Stimulated activated CD4-positive, alpha-beta T cell treated with anti-CD3 and anti-CD28 coated beads, Interleukin-1b, Interleukin-23, amount 100 ng/mL, for 24 hours (primary cell): ENCODE measurements around the gene ZNF691.
"Not testable (repeated sequence)": the region's sequence is repeated elsewhere in the genome, so short reads cannot be mapped to it uniquely, and the experiment has no call there.

Experiments used
- DNase-seq, 4 experiments: peaks; one replicate each; pipeline ENCODE4 v3.0.0-alpha.2; 2020; ENCODE audit warnings: low read depth in 4 of 4, low spot score in 1 of 4

The ZNF691 gene

GRCh38 chr1:42846257-42847110 is at the start of gene ZNF691:
Gene ZNF691, plus strand, starts transcription at chr1:42846613. Its CDS starts 3,046 bp downstream, at chr1:42849659.
- DNase-seq = peak; percentile 57 to 84 (median 75)

- DNase-seq = no peak
Observed at GRCh38 chr1:42797414-42797813, 49.0 kb upstream of the ZNF691 start.

- DNase-seq = no peak
Observed at GRCh38 chr1:42797979-42798378, 48.4 kb upstream of the ZNF691 start.

GRCh38 chr1:42801832-42802473 is 44.5 kb upstream of the ZNF691 start:
- no peak for DNase-seq

GRCh38 chr1:42806171-42806570 is 40.2 kb upstream of the ZNF691 start:
- DNase-seq = no peak

GRCh38 chr1:42806593-42806992 is 39.8 kb upstream of the ZNF691 start:
- DNase-seq = no peak

GRCh38 chr1:42807056-42807668 is 39.3 kb upstream of the ZNF691 start:
- DNase-seq = no peak

GRCh38 chr1:42814815-42815214 is 31.6 kb upstream of the ZNF691 start:
- not testable (repeated sequence) for DNase-seq

- no peak for DNase-seq
Observed at GRCh38 chr1:42815941-42816584, 30.4 kb upstream of the ZNF691 start.

- peak; percentile 87 to 96 (median 92) for DNase-seq
Observed at GRCh38 chr1:42816585-42817439, 29.6 kb upstream of the ZNF691 start, which contains the start of the genes ERMAP and SVBP. Gene ERMAP, plus strand, starts transcription at chr1:42817122. Its CDS starts 13,327 bp downstream, at chr1:42830449. Gene SVBP, minus strand, starts transcription at chr1:42817397. Its CDS starts 853 bp downstream, at chr1:42816544.

GRCh38 chr1:42817440-42817767 is 29.0 kb upstream of the ZNF691 start:
- DNase-seq = no peak

- DNase-seq = no peak
Observed at GRCh38 chr1:42817976-42818375, 28.4 kb upstream of the ZNF691 start.

GRCh38 chr1:42820813-42821212 is 25.6 kb upstream of the ZNF691 start:
- no peak for DNase-seq

GRCh38 chr1:42821690-42822089 is 24.7 kb upstream of the ZNF691 start:
- DNase-seq = no peak

GRCh38 chr1:42822800-42823392 is 23.5 kb upstream of the ZNF691 start:
- DNase-seq = no peak

- DNase-seq = no peak
Observed at GRCh38 chr1:42824481-42825035, 21.9 kb upstream of the ZNF691 start.

- DNase-seq = no peak
Observed at GRCh38 chr1:42825036-42825851, 21.2 kb upstream of the ZNF691 start.

- no peak for DNase-seq
Observed at GRCh38 chr1:42830631-42831030, 15.8 kb upstream of the ZNF691 start.

GRCh38 chr1:42831273-42831672 is 15.1 kb upstream of the ZNF691 start:
- no peak for DNase-seq
